Body of pancreas (tissue), 4 donors: Measurements from ENCODE around the gene SLC19A3. TPM values are rescaled to one million over a fixed set of nuclear protein-coding genes. Genes with fewer than 3 reads are reported as not detected.

Experiments used
- ATAC-seq: fragments of 150-250 bp; one replicate; pipeline ENCODE4 v1.9.1; 2016
- DNase-seq, 4 donors: peaks; one replicate each; pipeline ENCODE4 v3.0.0-alpha.2; 2019
- H3K27ac ChIP-seq, 4 donors: fragments of 200-600 bp; sonication (generic); 1 replicate in 3 of 4; 2 replicates in 1 of 4; pipeline versions ENCODE4 v1.5.1 to v1.6.1; 2016 to 2019; ENCODE audit warnings: mild to moderate bottlenecking in 1 of 4, mixed read lengths in 1 of 4, moderate library complexity in 1 of 4
- H3K27me3 ChIP-seq, 2 donors: fragments of 200-600 bp; sonication (generic); one replicate each; pipeline ENCODE4 v1.6.0; 2016; ENCODE audit warnings: mild to moderate bottlenecking in 1 of 2
- H3K36me3 ChIP-seq, 2 donors: fragments of 200-600 bp; sonication (generic); replicated peaks in 1 of 2; 2 replicates each; pipeline ENCODE4 v1.5.1; 2016; ENCODE audit warnings: low read depth in 2 of 2; ENCODE audit not compliant: insufficient read depth in 1 of 2
- H3K4me1 ChIP-seq: fragments of 200-600 bp; sonication (generic); one replicate; pipeline ENCODE4 v1.6.0; 2016
- H3K4me3 ChIP-seq, 2 donors: fragments of 200-600 bp; sonication (generic); 1 replicate in 1 of 2; 2 replicates in 1 of 2; pipeline ENCODE4 v1.5.1; 2016 to 2019
- H3K9me3 ChIP-seq, 3 donors: fragments of 200-600 bp; sonication (generic); 1 replicate in 2 of 3; 2 replicates in 1 of 3; pipeline ENCODE4 v1.5.1; 2016
- CTCF ChIP-seq, 7 experiments: fragments of 450-650 bp in 4 of 7; fragments of 200-600 bp in 3 of 7; sonication (generic) in 3 of 7; IDR thresholded peaks; one replicate each; pipeline ENCODE4 v1.5.1; 2016 to 2019; ENCODE audit warnings: antibody characterized with exemption in 7 of 7
- POLR2A ChIP-seq, 3 donors: fragments of 450-650 bp; IDR thresholded peaks; one replicate each; pipeline ENCODE4 v1.6.1; 2016; ENCODE audit warnings: antibody characterized with exemption in 3 of 3, mild to moderate bottlenecking in 2 of 3
- WGBS, 2 donors: methylation state at CpG; one replicate each; pipeline ENCODE4 v1.1.5; 2017; 5-methylcytosine and 5-hydroxymethylcytosine counted together
- intact Hi-C: fragments of 100-400 bp; cut with DNase I; formaldehyde crosslinking; loops from one replicate; pipeline ENCODE4 v1.15.1; 2023
- total RNA-seq, 2 donors: library from RNA; depleted of rRNA; stranded (reverse); fragments of >200 nt; gene quantifications; one replicate each; pipeline ENCODE4 v1.1.0, GENCODE V29; 2016

The SLC19A3 gene
- total RNA-seq, 2 donors from 2014 or later = 11.7 to 23.4 TPM

- TF ChIP-seq POLR2A (IDR thresholded peaks at IDR 0.05) (no peak), CTCF (IDR thresholded peaks at IDR 0.05) (no peak)
- intact Hi-C loops = no loop called here
- ATAC-seq (no peak), DNase-seq (no peak)
- peak overlapping the region; percentile 25 to 73 (median 50) for H3K27ac ChIP-seq
- 57 to 58% methylated on average over 3 of the region's 3 CpGs for WGBS, 2 donors
- H3K36me3 ChIP-seq = no peaks in the 10 kb centered on the region
- H3K27me3 ChIP-seq = no peaks in the 10 kb centered on the region
- H3K9me3 ChIP-seq = no peaks in the 10 kb centered on the region
- H3K4me3 ChIP-seq = no peak overlapping the region
- peaks cover 5% of the 10 kb centered on the region for H3K4me1 ChIP-seq
Observed at GRCh38 chr2:227703961-227704360, 13.9 kb downstream of the SLC19A3 start.

- H3K4me3 ChIP-seq = no peak overlapping the region
- H3K9me3 ChIP-seq = no peaks in the 10 kb centered on the region
- WGBS, 2 donors = 11 to 17% methylated on average over 4 of the region's 4 CpGs
- peaks cover 5% of the 10 kb centered on the region for H3K4me1 ChIP-seq
- H3K27ac ChIP-seq = peak overlapping the region; percentile 25 to 73 (median 50)
- no peaks in the 10 kb centered on the region for H3K36me3 ChIP-seq
- intact Hi-C loops = no loop called here
- ATAC-seq = peak; percentile 88
- peak in 2 of 4 donors; percentile 14 to 40 for DNase-seq
- TF ChIP-seq CTCF (IDR thresholded peaks at IDR 0.05) = no peak
- no peak for TF ChIP-seq POLR2A (IDR thresholded peaks at IDR 0.05)
- no peaks in the 10 kb centered on the region for H3K27me3 ChIP-seq
Observed at GRCh38 chr2:227703280-227703732, 14.5 kb downstream of the SLC19A3 start.

- TF ChIP-seq POLR2A (IDR thresholded peaks at IDR 0.05) (no peak), CTCF (IDR thresholded peaks at IDR 0.05) (no peak)
- intact Hi-C loops = no loop called here
- H3K4me1 ChIP-seq = peaks cover 5% of the 10 kb centered on the region
- no peak overlapping the region for H3K27ac ChIP-seq
- no peaks in the 10 kb centered on the region for H3K36me3 ChIP-seq
- H3K4me3 ChIP-seq = no peak overlapping the region
- WGBS, 2 donors = 37 to 43% methylated on average over 3 of the region's 3 CpGs
- H3K27me3 ChIP-seq = no peaks in the 10 kb centered on the region
- no peaks in the 10 kb centered on the region for H3K9me3 ChIP-seq
- DNase-seq (no peak), ATAC-seq (no peak)
Observed at GRCh38 chr2:227701556-227701955, 16.3 kb downstream of the SLC19A3 start.

- no peak overlapping the region for H3K4me3 ChIP-seq
- H3K36me3 ChIP-seq = no peaks in the 10 kb centered on the region
- DNase-seq (no peak), ATAC-seq (no peak)
- TF ChIP-seq POLR2A (IDR thresholded peaks at IDR 0.05) (no peak), CTCF (IDR thresholded peaks at IDR 0.05) (no peak)
- H3K27ac ChIP-seq = no peak overlapping the region
- no peaks in the 10 kb centered on the region for H3K4me1 ChIP-seq
- no peaks in the 10 kb centered on the region for H3K9me3 ChIP-seq
- 22 to 28% methylated on average over 2 of the region's 2 CpGs for WGBS, 2 donors
- intact Hi-C loops = no loop called here
- no peaks in the 10 kb centered on the region for H3K27me3 ChIP-seq
Observed at GRCh38 chr2:227696990-227697679, 20.7 kb downstream of the SLC19A3 start.

GRCh38 chr2:227687189-227687588 is 30.6 kb downstream of the SLC19A3 start:
- TF ChIP-seq CTCF (IDR thresholded peaks at IDR 0.05) = no peak
- no peak for TF ChIP-seq POLR2A (IDR thresholded peaks at IDR 0.05)
- Histone ChIP-seq H3K36me3 (no peaks in the 10 kb centered on the region), H3K9me3 (no peaks in the 10 kb centered on the region), H3K27me3 (no peaks in the 10 kb centered on the region), H3K4me1 (no peaks in the 10 kb centered on the region), H3K4me3 (no peak overlapping the region), H3K27ac (no peak overlapping the region)
- ATAC-seq = no peak
- DNase-seq = no peak
- intact Hi-C loops = no loop called here
- 88 to 92% methylated on average over 3 of the region's 3 CpGs for WGBS, 2 donors
